ENCODE results near the gene AHDC1. TPM values are rescaled to one million over a fixed set of nuclear protein-coding genes. Genes with fewer than 3 reads are reported as not detected.

Gene AHDC1
- total RNA-seq, 1 experiment from 2014 or later, result 33.7 TPM

- Histone ChIP-seq H3K9me2 (ENCODE audit: insufficient read depth) (no peaks in the 10 kb centered on the region), H3K27ac (ENCODE audit: low read depth, low read length) (no peak overlapping the region), H4K20me1 (ENCODE audit: insufficient read depth) (no peaks in the 10 kb centered on the region), H2AFZ (ENCODE audit: low read depth, low read length, poor library complexity, severe bottlenecking) (no peak overlapping the region), H3K79me2 (ENCODE audit: insufficient read depth, low read length) (peaks cover 24% of the 10 kb centered on the region; the same call in 1 of the 2 replicates), H3K27me3 (ENCODE audit: insufficient read depth, low read length) (no peaks in the 10 kb centered on the region), H3K9ac (ENCODE audit: low read length) (no peak overlapping the region), H3K4me2 (ENCODE audit: low read length) (no peak overlapping the region), H3K4me3 (replicated peaks in 1 of 2; ENCODE audit: low read depth in 1 of 2, low read length in 2 of 2) (no peak overlapping the region), H3K36me3 (ENCODE audit: control insufficient read depth in 1 of 2, insufficient read depth in 2 of 2, low read length in 2 of 2) (peaks cover 2 to 23% of the 10 kb centered on the region in 2 experiments; a peak in 3 of 4 replicates), H3K9me3 (ENCODE audit: control insufficient read depth in 1 of 2, insufficient read depth in 1 of 2, low read depth in 1 of 2, low read length in 2 of 2) (no peaks in the 10 kb centered on the region), H3K4me1 (ENCODE audit: control insufficient read depth in 1 of 2, insufficient read depth in 2 of 2, low read length in 2 of 2) (peaks cover 0 to 17% of the 10 kb centered on the region in 2 experiments; a peak in 2 of 4 replicates)
- POLR2A ChIA-PET, result no interaction called here
- RAD21 ChIA-PET (ENCODE audit: low non-redundant PET in 1 of 2, low total read pairs in 2 of 2, uncharacterized antibody in 2 of 2, unreplicated experiment in 2 of 2), result no interaction called here
- CTCF ChIA-PET, result no interaction called here
- TF ChIP-seq FOSL1 (IDR thresholded peaks at IDR 0.05; ENCODE audit: low read depth) (no peak), ELF1 (IDR thresholded peaks at IDR 0.05; ENCODE audit: borderline replicate concordance, low read depth) (no peak), RAD21 (IDR thresholded peaks at IDR 0.05; ENCODE audit: low read depth) (no peak)
- DNase-seq (ENCODE audit: low read depth, low spot score) (no peak), ATAC-seq (no peak)
- intact Hi-C loops (cut with micrococcal nuclease), result no loop called here
- no TSS peak for BruUV-seq (replicated peaks)
These were observed 54.0 kb downstream of the AHDC1 start for GRCh38 chr1:27549807-27550408.

- Histone ChIP-seq H3K36me3 (ENCODE audit: control insufficient read depth in 1 of 2, insufficient read depth in 2 of 2, low read length in 2 of 2) (peaks cover 2 to 29% of the 10 kb centered on the region in 2 experiments; a peak in 3 of 4 replicates), H3K9me2 (ENCODE audit: insufficient read depth) (no peaks in the 10 kb centered on the region), H3K27me3 (ENCODE audit: insufficient read depth, low read length) (no peaks in the 10 kb centered on the region), H3K27ac (ENCODE audit: low read depth, low read length) (no peak overlapping the region), H3K9ac (ENCODE audit: low read length) (no peak overlapping the region), H3K4me1 (ENCODE audit: control insufficient read depth in 1 of 2, insufficient read depth in 2 of 2, low read length in 2 of 2) (peaks cover 2 to 25% of the 10 kb centered on the region in 2 experiments; a peak in 3 of 4 replicates), H2AFZ (ENCODE audit: low read depth, low read length, poor library complexity, severe bottlenecking) (no peak overlapping the region), H3K4me3 (replicated peaks in 1 of 2; ENCODE audit: low read depth in 1 of 2, low read length in 2 of 2) (no peak overlapping the region), H3K9me3 (ENCODE audit: control insufficient read depth in 1 of 2, insufficient read depth in 1 of 2, low read depth in 1 of 2, low read length in 2 of 2) (no peaks in the 10 kb centered on the region), H3K79me2 (ENCODE audit: insufficient read depth, low read length) (peaks cover 30% of the 10 kb centered on the region), H4K20me1 (ENCODE audit: insufficient read depth) (no peaks in the 10 kb centered on the region), H3K4me2 (ENCODE audit: low read length) (no peak overlapping the region)
- no TSS peak for BruUV-seq (replicated peaks)
- RAD21 ChIA-PET (ENCODE audit: low non-redundant PET in 1 of 2, low total read pairs in 2 of 2, uncharacterized antibody in 2 of 2, unreplicated experiment in 2 of 2), result no interaction called here
- ATAC-seq (no peak), DNase-seq (ENCODE audit: low read depth, low spot score) (no peak)
- TF ChIP-seq POLR2AphosphoS5 (IDR thresholded peaks at IDR 0.05; ENCODE audit: low read depth, low read length), result no peak
- TF ChIP-seq EZH2 (IDR thresholded peaks at IDR 0.05), result no peak
- TF ChIP-seq RAD21 (IDR thresholded peaks at IDR 0.05; ENCODE audit: low read depth), result no peak
- no peak for TF ChIP-seq SRF (IDR thresholded peaks at IDR 0.05; ENCODE audit: low read depth)
- TF ChIP-seq SP1 (IDR thresholded peaks at IDR 0.05; ENCODE audit: low read depth), result no peak
- TF ChIP-seq ZNF274 (IDR thresholded peaks at IDR 0.05; ENCODE audit: low read depth, low read length), result no peak
- no peak for TF ChIP-seq ZFX (IDR thresholded peaks at IDR 0.05)
- POLR2A ChIA-PET, result no interaction called here
- CTCF ChIA-PET, result interaction anchor here (3.2 kb wide), 1 partner anchor 8 kb away, joined by 26 read pairs; no protein-coding TSS in a partner anchor
- intact Hi-C loops (cut with micrococcal nuclease), result no loop called here
These were observed 54.9 kb downstream of the AHDC1 start for GRCh38 chr1:27548858-27549719.

Data from HCT116 (cell line).